ENCODE results near the gene TRDMT1. TPM values are rescaled to one million over a fixed set of nuclear protein-coding genes. Genes with fewer than 3 reads are reported as not detected.

TRDMT1 gene
- total RNA-seq, 4 donors from 2014 or later = 4.0 to 24.8 (median 6.4) TPM

- TF ChIP-seq POLR2A (IDR thresholded peaks at IDR 0.05) = no peak
- TF ChIP-seq, protein P1, sequence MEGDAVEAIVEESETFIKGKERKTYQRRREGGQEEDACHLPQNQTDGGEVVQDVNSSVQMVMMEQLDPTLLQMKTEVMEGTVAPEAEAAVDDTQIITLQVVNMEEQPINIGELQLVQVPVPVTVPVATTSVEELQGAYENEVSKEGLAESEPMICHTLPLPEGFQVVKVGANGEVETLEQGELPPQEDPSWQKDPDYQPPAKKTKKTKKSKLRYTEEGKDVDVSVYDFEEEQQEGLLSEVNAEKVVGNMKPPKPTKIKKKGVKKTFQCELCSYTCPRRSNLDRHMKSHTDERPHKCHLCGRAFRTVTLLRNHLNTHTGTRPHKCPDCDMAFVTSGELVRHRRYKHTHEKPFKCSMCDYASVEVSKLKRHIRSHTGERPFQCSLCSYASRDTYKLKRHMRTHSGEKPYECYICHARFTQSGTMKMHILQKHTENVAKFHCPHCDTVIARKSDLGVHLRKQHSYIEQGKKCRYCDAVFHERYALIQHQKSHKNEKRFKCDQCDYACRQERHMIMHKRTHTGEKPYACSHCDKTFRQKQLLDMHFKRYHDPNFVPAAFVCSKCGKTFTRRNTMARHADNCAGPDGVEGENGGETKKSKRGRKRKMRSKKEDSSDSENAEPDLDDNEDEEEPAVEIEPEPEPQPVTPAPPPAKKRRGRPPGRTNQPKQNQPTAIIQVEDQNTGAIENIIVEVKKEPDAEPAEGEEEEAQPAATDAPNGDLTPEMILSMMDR (IDR thresholded peaks at IDR 0.05) = no peak
- Histone ChIP-seq H3K27ac (no peak overlapping the region), H3K36me3 (no peaks in the 10 kb centered on the region), H3K27me3 (peaks cover 0 to 4% of the 10 kb centered on the region in 2 donors), H3K4me3 (no peak overlapping the region), H3K9me3 (no peaks in the 10 kb centered on the region), H3K4me1 (peaks cover 0 to 18% (median 7%) of the 10 kb centered on the region in 4 donors)
- no peak for DNase-seq
Measured at GRCh38 chr10:17225808-17226207, 24.3 kb upstream of the TRDMT1 start.

GRCh38 chr10:17222329-17222728, 20.9 kb upstream of the TRDMT1 start:
- no peak overlapping the region for H3K4me3 ChIP-seq
- no peaks in the 10 kb centered on the region for H3K36me3 ChIP-seq
- H3K9me3 ChIP-seq = no peaks in the 10 kb centered on the region
- H3K27me3 ChIP-seq = no peaks in the 10 kb centered on the region
- peaks cover 0 to 7% (median 6%) of the 10 kb centered on the region in 4 donors for H3K4me1 ChIP-seq
- DNase-seq = no peak
- TF ChIP-seq, protein P1 (IDR thresholded peaks at IDR 0.05) = no peak
- no peak for TF ChIP-seq POLR2A (IDR thresholded peaks at IDR 0.05)
- no peak overlapping the region for H3K27ac ChIP-seq

- H3K4me3 ChIP-seq = no peak overlapping the region
- H3K9me3 ChIP-seq = no peaks in the 10 kb centered on the region
- no peak for DNase-seq
- H3K36me3 ChIP-seq = no peaks in the 10 kb centered on the region
- H3K27ac ChIP-seq = no peak overlapping the region
- TF ChIP-seq POLR2A (IDR thresholded peaks at IDR 0.05) = no peak
- TF ChIP-seq, protein P1 (IDR thresholded peaks at IDR 0.05) = no peak
- no peaks in the 10 kb centered on the region for H3K4me1 ChIP-seq
- H3K27me3 ChIP-seq = no peaks in the 10 kb centered on the region
Measured at GRCh38 chr10:17220652-17221100, 19.2 kb upstream of the TRDMT1 start.

GRCh38 chr10:17219024-17219423, 17.6 kb upstream of the TRDMT1 start:
- Histone ChIP-seq H3K27me3 (no peaks in the 10 kb centered on the region), H3K4me3 (no peak overlapping the region), H3K9me3 (no peaks in the 10 kb centered on the region), H3K4me1 (no peaks in the 10 kb centered on the region), H3K27ac (no peak overlapping the region), H3K36me3 (no peaks in the 10 kb centered on the region)
- TF ChIP-seq, protein P1 (IDR thresholded peaks at IDR 0.05) = no peak
- no peak for DNase-seq

- TF ChIP-seq, protein P1 (IDR thresholded peaks at IDR 0.05) = no peak
- no peak for TF ChIP-seq POLR2A (IDR thresholded peaks at IDR 0.05)
- no peak overlapping the region for H3K4me3 ChIP-seq
- no peaks in the 10 kb centered on the region for H3K9me3 ChIP-seq
- no peaks in the 10 kb centered on the region for H3K27me3 ChIP-seq
- DNase-seq = no peak
- no peaks in the 10 kb centered on the region for H3K36me3 ChIP-seq
- H3K4me1 ChIP-seq = no peaks in the 10 kb centered on the region
- H3K27ac ChIP-seq = no peak overlapping the region
Measured at GRCh38 chr10:17217631-17218232, 16.3 kb upstream of the TRDMT1 start.
